HEK293 (cell line): ENCODE data around the gene NTN3.
A peak's percentile ranks its signal among the peaks of the same experiment; 100 is the strongest.

Source experiments
- MEIS1 ChIP-seq: sonication (generic); formaldehyde crosslinking; IDR thresholded peaks from 2 replicates; pipeline ENCODE4 v1.8.1; 2022; ENCODE audit warnings: missing genetic modification reagents, mild to moderate bottlenecking, borderline replicate concordance
- RBAK ChIP-seq: fragments of 450-650 bp; formaldehyde crosslinking; IDR thresholded peaks from 2 replicates; pipeline ENCODE4 v1.5.1; 2016; ENCODE audit warnings: missing biosample characterization, missing genetic modification characterization
- SCRT1 ChIP-seq: fragments of 450-650 bp; formaldehyde crosslinking; IDR thresholded peaks from 2 replicates; pipeline ENCODE4 v1.5.1; 2016; ENCODE audit warnings: missing biosample characterization, missing genetic modification characterization, borderline replicate concordance
- WT1 ChIP-seq: fragments of 450-650 bp; formaldehyde crosslinking; IDR thresholded peaks from 2 replicates; pipeline ENCODE4 v1.5.1; 2016; ENCODE audit warnings: missing biosample characterization, missing genetic modification characterization
- ZFP37 ChIP-seq: fragments of 450-650 bp; formaldehyde crosslinking; IDR thresholded peaks from 2 replicates; pipeline ENCODE4 v1.5.1; 2016; ENCODE audit warnings: missing biosample characterization, missing genetic modification characterization
- ZNF202 ChIP-seq: fragments of 450-650 bp; formaldehyde crosslinking; IDR thresholded peaks from 2 replicates; pipeline ENCODE4 v1.5.1; 2016; ENCODE audit warnings: missing biosample characterization, missing genetic modification characterization, borderline replicate concordance
- ZNF335 ChIP-seq: fragments of 450-650 bp; formaldehyde crosslinking; conservative IDR thresholded peaks from 2 replicates; pipeline ENCODE4 v1.5.1; 2016; ENCODE audit warnings: missing biosample characterization, missing genetic modification characterization
- ZNF48 ChIP-seq: fragments of 450-650 bp; formaldehyde crosslinking; IDR thresholded peaks from 2 replicates; pipeline ENCODE4 v1.5.1; 2016; ENCODE audit warnings: missing biosample characterization, missing genetic modification characterization
- ZNF514 ChIP-seq: fragments of 450-650 bp; formaldehyde crosslinking; IDR thresholded peaks from 2 replicates; pipeline ENCODE4 v1.5.1; 2016; ENCODE audit warnings: missing biosample characterization, missing genetic modification characterization
- ZNF561 ChIP-seq: fragments of 450-650 bp; IDR thresholded peaks from 2 replicates; pipeline ENCODE4 v1.5.1; 2018; ENCODE audit warnings: missing biosample characterization, missing genetic modification characterization, borderline replicate concordance
- ZNF621 ChIP-seq: fragments of 450-650 bp; formaldehyde crosslinking; IDR thresholded peaks from 2 replicates; pipeline ENCODE4 v1.5.1; 2017; ENCODE audit warnings: missing biosample characterization, missing genetic modification characterization
- ZNF626 ChIP-seq: fragments of 450-650 bp; sonication (Bioruptor Pico); formaldehyde crosslinking; IDR thresholded peaks from 2 replicates; pipeline ENCODE4 v1.5.1; 2018; ENCODE audit warnings: missing biosample characterization, missing genetic modification characterization, inconsistent platforms
- ZNF629 ChIP-seq: fragments of 450-650 bp; formaldehyde crosslinking; IDR thresholded peaks from 2 replicates; pipeline ENCODE4 v1.5.1; 2017; ENCODE audit warnings: missing biosample characterization, missing genetic modification characterization
- ZNF658 ChIP-seq: fragments of 450-650 bp; formaldehyde crosslinking; IDR thresholded peaks from 2 replicates; pipeline ENCODE4; 2016; ENCODE audit warnings: missing biosample characterization, missing genetic modification characterization
- ZNF747 ChIP-seq: fragments of 450-650 bp; formaldehyde crosslinking; IDR thresholded peaks from 2 replicates; pipeline ENCODE4 v1.5.1; 2016; ENCODE audit warnings: missing biosample characterization, missing genetic modification characterization
- ZNF785 ChIP-seq: fragments of 450-650 bp; formaldehyde crosslinking; IDR thresholded peaks from 2 replicates; pipeline ENCODE4 v1.5.1; 2016; ENCODE audit warnings: missing biosample characterization, missing genetic modification characterization
- ZNF791 ChIP-seq: fragments of 450-650 bp; formaldehyde crosslinking; IDR thresholded peaks from 2 replicates; pipeline ENCODE4 v1.5.1; 2016; ENCODE audit warnings: missing biosample characterization, missing genetic modification characterization
- TF ChIP-seq, protein P1 (sequence below): fragments of 450-650 bp; formaldehyde crosslinking; conservative IDR thresholded peaks from 2 replicates; pipeline ENCODE4 v1.5.1; 2016; ENCODE audit warnings: low read depth, missing biosample characterization, missing genetic modification characterization
- TF ChIP-seq, protein P2 (sequence below): fragments of 450-650 bp; formaldehyde crosslinking; IDR thresholded peaks from 2 replicates; pipeline ENCODE4 v1.5.1; 2016; ENCODE audit warnings: missing biosample characterization, missing genetic modification characterization, borderline replicate concordance
- TF ChIP-seq, protein P3 (sequence below): fragments of 450-650 bp; formaldehyde crosslinking; IDR thresholded peaks from 2 replicates; pipeline ENCODE4 v1.5.1; 2016; ENCODE audit warnings: missing biosample characterization, missing genetic modification characterization
- TF ChIP-seq, protein P4 (sequence below): fragments of 450-650 bp; formaldehyde crosslinking; IDR thresholded peaks from 2 replicates; pipeline ENCODE4 v1.5.1; 2016; ENCODE audit warnings: missing biosample characterization, missing genetic modification characterization, low read depth
- TF ChIP-seq, protein P5 (sequence below): fragments of 450-650 bp; formaldehyde crosslinking; IDR thresholded peaks from 2 replicates; pipeline ENCODE4 v1.5.1; 2016; ENCODE audit warnings: missing biosample characterization, missing genetic modification characterization, low read depth
- TF ChIP-seq, protein P6 (sequence below): fragments of 450-650 bp; formaldehyde crosslinking; IDR thresholded peaks from 2 replicates; pipeline ENCODE4 v1.5.1; 2017; ENCODE audit warnings: missing biosample characterization, missing genetic modification characterization

NTN3 gene

DNA sequence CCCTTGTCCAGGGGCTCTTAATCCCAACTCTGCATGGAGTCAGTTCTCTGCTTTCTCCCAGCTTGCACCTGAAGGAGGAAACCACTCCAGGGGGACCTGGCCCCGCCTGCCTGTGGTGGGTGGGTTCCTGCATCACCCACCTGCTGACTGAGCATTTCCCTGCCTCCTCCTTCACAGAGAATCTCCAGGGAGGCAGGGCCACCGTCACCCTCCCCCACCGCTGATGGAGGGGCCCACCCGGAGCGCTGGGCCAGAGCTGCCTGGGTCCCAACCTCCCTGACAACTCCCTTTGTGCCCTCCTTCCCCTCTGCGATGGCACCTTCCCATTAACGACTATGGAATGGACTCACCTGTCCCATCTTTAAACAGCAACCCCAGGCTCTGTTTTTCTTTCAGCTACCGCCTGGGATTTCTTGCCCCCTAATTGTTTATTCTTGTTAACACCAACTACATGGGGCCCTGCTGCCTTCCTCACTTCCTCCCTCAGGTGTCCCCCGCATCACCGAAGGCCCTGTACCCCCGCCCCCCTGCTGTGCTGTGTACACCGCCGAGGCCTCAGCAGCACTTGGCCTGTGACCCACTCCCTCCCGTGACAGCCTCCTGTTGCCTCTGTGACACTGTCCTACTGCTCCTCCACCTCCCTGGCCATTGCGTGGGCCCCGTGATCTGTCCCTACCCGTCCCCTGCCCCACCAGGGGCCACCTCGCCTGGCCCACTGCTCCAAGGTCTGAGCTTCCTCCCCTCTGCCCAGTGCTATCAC is 12.0 kb upstream of the NTN3 start (continued):
- TF ChIP-seq, protein P1, sequence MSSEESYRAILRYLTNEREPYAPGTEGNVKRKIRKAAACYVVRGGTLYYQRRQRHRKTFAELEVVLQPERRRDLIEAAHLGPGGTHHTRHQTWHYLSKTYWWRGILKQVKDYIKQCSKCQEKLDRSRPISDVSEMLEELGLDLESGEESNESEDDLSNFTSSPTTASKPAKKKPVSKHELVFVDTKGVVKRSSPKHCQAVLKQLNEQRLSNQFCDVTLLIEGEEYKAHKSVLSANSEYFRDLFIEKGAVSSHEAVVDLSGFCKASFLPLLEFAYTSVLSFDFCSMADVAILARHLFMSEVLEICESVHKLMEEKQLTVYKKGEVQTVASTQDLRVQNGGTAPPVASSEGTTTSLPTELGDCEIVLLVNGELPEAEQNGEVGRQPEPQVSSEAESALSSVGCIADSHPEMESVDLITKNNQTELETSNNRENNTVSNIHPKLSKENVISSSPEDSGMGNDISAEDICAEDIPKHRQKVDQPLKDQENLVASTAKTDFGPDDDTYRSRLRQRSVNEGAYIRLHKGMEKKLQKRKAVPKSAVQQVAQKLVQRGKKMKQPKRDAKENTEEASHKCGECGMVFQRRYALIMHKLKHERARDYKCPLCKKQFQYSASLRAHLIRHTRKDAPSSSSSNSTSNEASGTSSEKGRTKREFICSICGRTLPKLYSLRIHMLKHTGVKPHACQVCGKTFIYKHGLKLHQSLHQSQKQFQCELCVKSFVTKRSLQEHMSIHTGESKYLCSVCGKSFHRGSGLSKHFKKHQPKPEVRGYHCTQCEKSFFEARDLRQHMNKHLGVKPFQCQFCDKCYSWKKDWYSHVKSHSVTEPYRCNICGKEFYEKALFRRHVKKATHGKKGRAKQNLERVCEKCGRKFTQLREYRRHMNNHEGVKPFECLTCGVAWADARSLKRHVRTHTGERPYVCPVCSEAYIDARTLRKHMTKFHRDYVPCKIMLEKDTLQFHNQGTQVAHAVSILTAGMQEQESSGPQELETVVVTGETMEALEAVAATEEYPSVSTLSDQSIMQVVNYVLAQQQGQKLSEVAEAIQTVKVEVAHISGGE (tag by site-specific recombination): no peak
- TF ChIP-seq, protein P2, sequence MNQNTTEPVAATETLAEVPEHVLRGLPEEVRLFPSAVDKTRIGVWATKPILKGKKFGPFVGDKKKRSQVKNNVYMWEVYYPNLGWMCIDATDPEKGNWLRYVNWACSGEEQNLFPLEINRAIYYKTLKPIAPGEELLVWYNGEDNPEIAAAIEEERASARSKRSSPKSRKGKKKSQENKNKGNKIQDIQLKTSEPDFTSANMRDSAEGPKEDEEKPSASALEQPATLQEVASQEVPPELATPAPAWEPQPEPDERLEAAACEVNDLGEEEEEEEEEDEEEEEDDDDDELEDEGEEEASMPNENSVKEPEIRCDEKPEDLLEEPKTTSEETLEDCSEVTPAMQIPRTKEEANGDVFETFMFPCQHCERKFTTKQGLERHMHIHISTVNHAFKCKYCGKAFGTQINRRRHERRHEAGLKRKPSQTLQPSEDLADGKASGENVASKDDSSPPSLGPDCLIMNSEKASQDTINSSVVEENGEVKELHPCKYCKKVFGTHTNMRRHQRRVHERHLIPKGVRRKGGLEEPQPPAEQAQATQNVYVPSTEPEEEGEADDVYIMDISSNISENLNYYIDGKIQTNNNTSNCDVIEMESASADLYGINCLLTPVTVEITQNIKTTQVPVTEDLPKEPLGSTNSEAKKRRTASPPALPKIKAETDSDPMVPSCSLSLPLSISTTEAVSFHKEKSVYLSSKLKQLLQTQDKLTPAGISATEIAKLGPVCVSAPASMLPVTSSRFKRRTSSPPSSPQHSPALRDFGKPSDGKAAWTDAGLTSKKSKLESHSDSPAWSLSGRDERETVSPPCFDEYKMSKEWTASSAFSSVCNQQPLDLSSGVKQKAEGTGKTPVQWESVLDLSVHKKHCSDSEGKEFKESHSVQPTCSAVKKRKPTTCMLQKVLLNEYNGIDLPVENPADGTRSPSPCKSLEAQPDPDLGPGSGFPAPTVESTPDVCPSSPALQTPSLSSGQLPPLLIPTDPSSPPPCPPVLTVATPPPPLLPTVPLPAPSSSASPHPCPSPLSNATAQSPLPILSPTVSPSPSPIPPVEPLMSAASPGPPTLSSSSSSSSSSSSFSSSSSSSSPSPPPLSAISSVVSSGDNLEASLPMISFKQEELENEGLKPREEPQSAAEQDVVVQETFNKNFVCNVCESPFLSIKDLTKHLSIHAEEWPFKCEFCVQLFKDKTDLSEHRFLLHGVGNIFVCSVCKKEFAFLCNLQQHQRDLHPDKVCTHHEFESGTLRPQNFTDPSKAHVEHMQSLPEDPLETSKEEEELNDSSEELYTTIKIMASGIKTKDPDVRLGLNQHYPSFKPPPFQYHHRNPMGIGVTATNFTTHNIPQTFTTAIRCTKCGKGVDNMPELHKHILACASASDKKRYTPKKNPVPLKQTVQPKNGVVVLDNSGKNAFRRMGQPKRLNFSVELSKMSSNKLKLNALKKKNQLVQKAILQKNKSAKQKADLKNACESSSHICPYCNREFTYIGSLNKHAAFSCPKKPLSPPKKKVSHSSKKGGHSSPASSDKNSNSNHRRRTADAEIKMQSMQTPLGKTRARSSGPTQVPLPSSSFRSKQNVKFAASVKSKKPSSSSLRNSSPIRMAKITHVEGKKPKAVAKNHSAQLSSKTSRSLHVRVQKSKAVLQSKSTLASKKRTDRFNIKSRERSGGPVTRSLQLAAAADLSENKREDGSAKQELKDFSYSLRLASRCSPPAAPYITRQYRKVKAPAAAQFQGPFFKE (tag by site-specific recombination): no peak
- TF ChIP-seq ZNF629 (tag by site-specific recombination): no peak
- TF ChIP-seq ZNF785 (tag by site-specific recombination): no peak
- TF ChIP-seq ZFP37 (tag by site-specific recombination): no peak
- TF ChIP-seq, protein P3, sequence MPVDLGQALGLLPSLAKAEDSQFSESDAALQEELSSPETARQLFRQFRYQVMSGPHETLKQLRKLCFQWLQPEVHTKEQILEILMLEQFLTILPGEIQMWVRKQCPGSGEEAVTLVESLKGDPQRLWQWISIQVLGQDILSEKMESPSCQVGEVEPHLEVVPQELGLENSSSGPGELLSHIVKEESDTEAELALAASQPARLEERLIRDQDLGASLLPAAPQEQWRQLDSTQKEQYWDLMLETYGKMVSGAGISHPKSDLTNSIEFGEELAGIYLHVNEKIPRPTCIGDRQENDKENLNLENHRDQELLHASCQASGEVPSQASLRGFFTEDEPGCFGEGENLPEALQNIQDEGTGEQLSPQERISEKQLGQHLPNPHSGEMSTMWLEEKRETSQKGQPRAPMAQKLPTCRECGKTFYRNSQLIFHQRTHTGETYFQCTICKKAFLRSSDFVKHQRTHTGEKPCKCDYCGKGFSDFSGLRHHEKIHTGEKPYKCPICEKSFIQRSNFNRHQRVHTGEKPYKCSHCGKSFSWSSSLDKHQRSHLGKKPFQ: no peak
- no peak for TF ChIP-seq MEIS1 (CRISPR knock-in tag)
- no peak for TF ChIP-seq ZNF626
- peak; percentile 39 for TF ChIP-seq WT1
- TF ChIP-seq ZNF621 (tag by site-specific recombination): no peak
- TF ChIP-seq, protein P4, sequence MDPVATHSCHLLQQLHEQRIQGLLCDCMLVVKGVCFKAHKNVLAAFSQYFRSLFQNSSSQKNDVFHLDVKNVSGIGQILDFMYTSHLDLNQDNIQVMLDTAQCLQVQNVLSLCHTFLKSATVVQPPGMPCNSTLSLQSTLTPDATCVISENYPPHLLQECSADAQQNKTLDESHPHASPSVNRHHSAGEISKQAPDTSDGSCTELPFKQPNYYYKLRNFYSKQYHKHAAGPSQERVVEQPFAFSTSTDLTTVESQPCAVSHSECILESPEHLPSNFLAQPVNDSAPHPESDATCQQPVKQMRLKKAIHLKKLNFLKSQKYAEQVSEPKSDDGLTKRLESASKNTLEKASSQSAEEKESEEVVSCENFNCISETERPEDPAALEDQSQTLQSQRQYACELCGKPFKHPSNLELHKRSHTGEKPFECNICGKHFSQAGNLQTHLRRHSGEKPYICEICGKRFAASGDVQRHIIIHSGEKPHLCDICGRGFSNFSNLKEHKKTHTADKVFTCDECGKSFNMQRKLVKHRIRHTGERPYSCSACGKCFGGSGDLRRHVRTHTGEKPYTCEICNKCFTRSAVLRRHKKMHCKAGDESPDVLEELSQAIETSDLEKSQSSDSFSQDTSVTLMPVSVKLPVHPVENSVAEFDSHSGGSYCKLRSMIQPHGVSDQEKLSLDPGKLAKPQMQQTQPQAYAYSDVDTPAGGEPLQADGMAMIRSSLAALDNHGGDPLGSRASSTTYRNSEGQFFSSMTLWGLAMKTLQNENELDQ: no peak
- TF ChIP-seq ZNF791 (tag by site-specific recombination): no peak
- TF ChIP-seq, protein P5, sequence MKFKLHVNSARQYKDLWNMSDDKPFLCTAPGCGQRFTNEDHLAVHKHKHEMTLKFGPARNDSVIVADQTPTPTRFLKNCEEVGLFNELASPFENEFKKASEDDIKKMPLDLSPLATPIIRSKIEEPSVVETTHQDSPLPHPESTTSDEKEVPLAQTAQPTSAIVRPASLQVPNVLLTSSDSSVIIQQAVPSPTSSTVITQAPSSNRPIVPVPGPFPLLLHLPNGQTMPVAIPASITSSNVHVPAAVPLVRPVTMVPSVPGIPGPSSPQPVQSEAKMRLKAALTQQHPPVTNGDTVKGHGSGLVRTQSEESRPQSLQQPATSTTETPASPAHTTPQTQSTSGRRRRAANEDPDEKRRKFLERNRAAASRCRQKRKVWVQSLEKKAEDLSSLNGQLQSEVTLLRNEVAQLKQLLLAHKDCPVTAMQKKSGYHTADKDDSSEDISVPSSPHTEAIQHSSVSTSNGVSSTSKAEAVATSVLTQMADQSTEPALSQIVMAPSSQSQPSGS: no peak
- no peak for TF ChIP-seq ZNF48 (tag by site-specific recombination)
- TF ChIP-seq ZNF747: no peak
- TF ChIP-seq ZNF561: no peak
- no peak for TF ChIP-seq SCRT1 (tag by site-specific recombination)
- TF ChIP-seq RBAK (tag by site-specific recombination): no peak
- no peak for TF ChIP-seq ZNF335 (tag by site-specific recombination)
- TF ChIP-seq ZNF514 (tag by site-specific recombination): no peak
- TF ChIP-seq, protein P6, sequence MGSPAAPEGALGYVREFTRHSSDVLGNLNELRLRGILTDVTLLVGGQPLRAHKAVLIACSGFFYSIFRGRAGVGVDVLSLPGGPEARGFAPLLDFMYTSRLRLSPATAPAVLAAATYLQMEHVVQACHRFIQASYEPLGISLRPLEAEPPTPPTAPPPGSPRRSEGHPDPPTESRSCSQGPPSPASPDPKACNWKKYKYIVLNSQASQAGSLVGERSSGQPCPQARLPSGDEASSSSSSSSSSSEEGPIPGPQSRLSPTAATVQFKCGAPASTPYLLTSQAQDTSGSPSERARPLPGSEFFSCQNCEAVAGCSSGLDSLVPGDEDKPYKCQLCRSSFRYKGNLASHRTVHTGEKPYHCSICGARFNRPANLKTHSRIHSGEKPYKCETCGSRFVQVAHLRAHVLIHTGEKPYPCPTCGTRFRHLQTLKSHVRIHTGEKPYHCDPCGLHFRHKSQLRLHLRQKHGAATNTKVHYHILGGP (tag by site-specific recombination): no peak; the same call in 1 of the 2 replicates
- TF ChIP-seq ZNF658: no peak
- no peak for TF ChIP-seq ZNF202 (tag by site-specific recombination)
